Lung (tissue), 12 donors: Measurements from ENCODE around the gene PRPF6. TPM values are rescaled to one million over a fixed set of nuclear protein-coding genes. Genes with fewer than 3 reads are reported as not detected.

Experiments used
- ATAC-seq: fragments of 200-7000 bp; cut with Tn5 transposase; one replicate; pipeline ENCODE4 v1.9.1; 2020; ENCODE audit warnings: moderate number of reproducible peaks; ENCODE audit not compliant: insufficient read depth, low FRiP score
- DNase-seq, 3 donors: peaks; one replicate each; pipeline ENCODE4 v3.0.0-alpha.2; 2013 to 2017
- H3K27ac ChIP-seq, 2 donors: one replicate each; pipeline ENCODE4 v1.5.1; 2013; ENCODE audit warnings: mild to moderate bottlenecking in 2 of 2, moderate library complexity in 2 of 2, control low read depth in 1 of 2, inconsistent platforms in 1 of 2, low read depth in 1 of 2, low read length in 1 of 2
- H3K27me3 ChIP-seq, 3 donors: one replicate each; pipeline ENCODE4 v1.5.1; 2013; ENCODE audit warnings: low read length in 2 of 3; ENCODE audit not compliant: control insufficient read depth in 3 of 3, insufficient read depth in 3 of 3
- H3K36me3 ChIP-seq, 4 donors: one replicate each; pipeline ENCODE4 v1.5.1; 2013; ENCODE audit warnings: low read length in 4 of 4, mild to moderate bottlenecking in 1 of 4, moderate library complexity in 1 of 4; ENCODE audit not compliant: control insufficient read depth in 4 of 4, insufficient read depth in 4 of 4
- H3K4me1 ChIP-seq, 5 donors: one replicate each; pipeline ENCODE4 v1.5.1; 2013; ENCODE audit warnings: low read length in 5 of 5, mild to moderate bottlenecking in 2 of 5, moderate library complexity in 1 of 5; ENCODE audit not compliant: control insufficient read depth in 5 of 5, insufficient read depth in 5 of 5
- H3K4me3 ChIP-seq: one replicate; pipeline ENCODE4 v1.5.1; 2013; ENCODE audit warnings: mild to moderate bottlenecking, control low read depth, moderate library complexity
- H3K9ac ChIP-seq, 2 donors: one replicate each; pipeline ENCODE4 v1.5.1; 2013; ENCODE audit warnings: low read length in 2 of 2, control low read depth in 1 of 2; ENCODE audit not compliant: insufficient read depth in 1 of 2
- H3K9me3 ChIP-seq, 4 donors: one replicate each; pipeline ENCODE4 v1.5.1; 2013; ENCODE audit warnings: low read length in 3 of 4, mild to moderate bottlenecking in 1 of 4, moderate library complexity in 1 of 4; ENCODE audit not compliant: control insufficient read depth in 4 of 4, insufficient read depth in 3 of 4
- WGBS, 2 donors: extraction: QIAGEN DNeasy Blood & Tissue Kit; methylation state at CpG; one replicate each; pipeline ENCODE4 v1.1.7; 2013; 5-methylcytosine and 5-hydroxymethylcytosine counted together
- polyA plus RNA-seq, 2 donors: library from polyadenylated mRNA; stranded (reverse); fragments of 200-250 nt; gene quantifications; one replicate each; pipeline ENCODE4 v1.2.1, GENCODE V29; 2013
- total RNA-seq, 2 donors: library from RNA; depleted of rRNA in 1 of 2; stranded (reverse); fragments of >200 nt in 1 of 2; gene quantifications; one replicate each; pipeline ENCODE4 v1.2.1, GENCODE V29; 2014 to 2021
- TF ChIP-seq, protein P1 (sequence below): IDR thresholded peaks from 2 replicates; pipeline ENCODE4 v1.5.1; 2012; ENCODE audit warnings: mild to moderate bottlenecking; ENCODE audit errors: control extremely low read depth, extremely low read depth
- donor health status: control.
- donor health status: control.
- donor health status: Bipolar disorder and iron deficiency.
- donor health status: healthy.
- donor health status: DM: yes; HTN: yes; CAD: no.

The PRPF6 gene
- total and polyA plus RNA-seq, 4 donors: 43.6 to 65.0 (median 54.2) TPM

DNA sequence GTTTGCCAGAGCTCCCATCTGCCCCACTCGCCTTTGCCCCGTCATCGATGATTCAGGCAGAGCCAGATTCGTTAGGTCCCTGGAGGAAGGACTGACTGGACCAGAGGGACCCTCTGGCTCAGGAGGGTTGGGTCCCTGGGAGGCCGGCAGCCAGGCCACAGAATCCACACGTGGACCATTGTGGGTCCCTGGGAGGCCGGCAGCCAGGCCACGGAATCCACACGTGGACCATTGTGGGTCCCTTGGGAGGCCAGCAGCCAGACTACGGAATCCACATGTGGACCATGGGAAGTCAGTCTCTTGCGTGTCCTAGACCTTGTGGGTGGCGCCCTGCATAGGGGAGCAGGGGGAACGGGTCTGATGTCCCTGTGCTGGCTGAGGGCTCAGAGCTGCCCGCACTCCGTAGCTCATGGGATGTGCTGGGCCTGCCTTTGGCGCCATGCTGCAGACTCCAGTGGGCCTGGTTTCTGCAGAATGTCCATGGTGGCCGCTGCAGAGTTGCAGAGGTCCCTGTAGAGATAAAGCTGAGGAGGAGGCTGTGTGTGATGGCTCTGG, 48.2 kb upstream of the PRPF6 start:
- Histone ChIP-seq H3K36me3 (peaks cover 9 to 67% (median 34%) of the 10 kb centered on the region in 4 donors), H3K4me1 (no peaks in the 10 kb centered on the region), H3K27ac (no peak overlapping the region), H3K9me3 (no peaks in the 10 kb centered on the region), H3K27me3 (no peaks in the 10 kb centered on the region), H3K9ac (no peak overlapping the region), H3K4me3 (no peak overlapping the region)
- WGBS, 2 donors: 91 to 94% methylated on average over 17 of the region's 17 CpGs
- no peak for DNase-seq
- no peak for ATAC-seq
- TF ChIP-seq, protein P1, sequence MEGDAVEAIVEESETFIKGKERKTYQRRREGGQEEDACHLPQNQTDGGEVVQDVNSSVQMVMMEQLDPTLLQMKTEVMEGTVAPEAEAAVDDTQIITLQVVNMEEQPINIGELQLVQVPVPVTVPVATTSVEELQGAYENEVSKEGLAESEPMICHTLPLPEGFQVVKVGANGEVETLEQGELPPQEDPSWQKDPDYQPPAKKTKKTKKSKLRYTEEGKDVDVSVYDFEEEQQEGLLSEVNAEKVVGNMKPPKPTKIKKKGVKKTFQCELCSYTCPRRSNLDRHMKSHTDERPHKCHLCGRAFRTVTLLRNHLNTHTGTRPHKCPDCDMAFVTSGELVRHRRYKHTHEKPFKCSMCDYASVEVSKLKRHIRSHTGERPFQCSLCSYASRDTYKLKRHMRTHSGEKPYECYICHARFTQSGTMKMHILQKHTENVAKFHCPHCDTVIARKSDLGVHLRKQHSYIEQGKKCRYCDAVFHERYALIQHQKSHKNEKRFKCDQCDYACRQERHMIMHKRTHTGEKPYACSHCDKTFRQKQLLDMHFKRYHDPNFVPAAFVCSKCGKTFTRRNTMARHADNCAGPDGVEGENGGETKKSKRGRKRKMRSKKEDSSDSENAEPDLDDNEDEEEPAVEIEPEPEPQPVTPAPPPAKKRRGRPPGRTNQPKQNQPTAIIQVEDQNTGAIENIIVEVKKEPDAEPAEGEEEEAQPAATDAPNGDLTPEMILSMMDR: no peak

DNA sequence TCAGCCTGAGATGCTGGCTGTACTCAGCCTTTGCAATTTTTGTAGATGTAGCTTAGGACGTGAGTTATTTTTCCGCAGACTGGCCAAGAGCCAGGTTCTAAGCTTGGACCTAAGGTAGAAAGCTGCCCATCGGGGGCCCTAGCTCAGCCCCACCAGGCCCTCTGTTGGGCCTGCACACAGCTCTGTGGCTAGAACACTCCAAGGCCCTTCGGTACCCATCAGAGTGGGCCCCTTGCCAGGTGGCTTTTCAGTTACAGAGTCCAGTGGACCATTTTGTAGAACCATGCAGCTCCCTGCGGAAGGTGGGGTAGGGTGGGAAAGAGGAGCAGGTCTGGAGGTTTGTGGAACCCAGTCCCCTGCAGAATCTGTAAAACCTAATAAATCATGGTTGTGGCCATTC, 47.3 kb upstream of the PRPF6 start:
- peaks cover 6 to 63% (median 30%) of the 10 kb centered on the region in 4 donors for H3K36me3 ChIP-seq
- no peak overlapping the region for H3K9ac ChIP-seq
- ATAC-seq (no peak), DNase-seq (no peak)
- H3K27me3 ChIP-seq: no peaks in the 10 kb centered on the region
- no peak overlapping the region for H3K4me3 ChIP-seq
- TF ChIP-seq, protein P1: no peak
- WGBS, 2 donors: 93 to 96% methylated on average over 5 of the region's 5 CpGs
- no peak overlapping the region for H3K27ac ChIP-seq
- H3K9me3 ChIP-seq: no peaks in the 10 kb centered on the region
- H3K4me1 ChIP-seq: no peaks in the 10 kb centered on the region

DNA sequence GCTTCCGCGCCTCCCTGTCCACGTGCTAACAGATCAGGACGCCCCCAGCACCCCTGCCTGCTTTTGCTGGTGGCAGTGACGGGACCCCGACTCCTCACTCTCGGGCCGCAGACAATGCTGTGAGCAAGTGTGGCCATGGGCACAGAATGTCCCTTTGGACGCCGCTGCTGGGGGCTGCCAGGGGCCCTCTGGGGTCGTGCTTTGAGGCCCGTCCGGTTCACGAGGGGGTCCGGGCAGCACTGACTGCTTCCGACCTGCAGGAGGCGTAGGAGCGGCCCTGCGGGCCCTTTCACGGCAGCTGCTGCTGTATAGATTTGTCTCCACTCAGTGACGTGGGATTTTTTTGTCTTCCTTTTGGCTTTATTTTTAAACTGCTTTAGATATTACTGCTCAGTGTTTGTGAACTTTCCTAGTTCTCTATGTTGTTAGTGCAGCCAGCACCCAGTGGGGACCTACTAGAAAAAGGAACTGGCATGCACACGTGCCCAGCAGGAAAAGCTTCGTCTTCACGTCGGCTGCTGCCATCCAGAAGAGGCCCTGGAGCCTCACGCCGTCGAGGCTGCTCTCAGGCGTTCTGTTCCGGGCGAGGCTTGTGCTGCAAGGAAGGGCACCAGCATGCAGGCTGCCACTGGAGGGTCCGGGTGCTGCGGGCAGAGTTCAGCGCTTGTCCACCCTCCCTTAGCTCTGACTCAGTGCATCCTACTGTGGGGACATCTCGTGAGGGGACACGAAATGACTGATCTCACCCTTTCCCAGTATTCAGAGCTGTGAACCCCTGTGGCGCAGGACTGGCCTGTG, 46.5 kb upstream of the PRPF6 start:
- no peak overlapping the region for H3K9ac ChIP-seq
- peaks cover 5 to 64% (median 29%) of the 10 kb centered on the region in 4 donors for H3K36me3 ChIP-seq
- no peak overlapping the region for H3K27ac ChIP-seq
- H3K4me1 ChIP-seq: no peaks in the 10 kb centered on the region
- no peaks in the 10 kb centered on the region for H3K9me3 ChIP-seq
- H3K27me3 ChIP-seq: no peaks in the 10 kb centered on the region
- ATAC-seq (no peak), DNase-seq (no peak)
- no peak overlapping the region for H3K4me3 ChIP-seq
- 80 to 83% methylated on average over 37 of the region's 37 CpGs for WGBS, 2 donors
- TF ChIP-seq, protein P1: no peak
